ENCODE results near the gene ACTG2. TPM values are rescaled to one million over a fixed set of nuclear protein-coding genes. Genes with fewer than 3 reads are reported as not detected.

ACTG2 gene
- total RNA-seq, 1 donor from 2014 or later = 0.82 TPM

DNA sequence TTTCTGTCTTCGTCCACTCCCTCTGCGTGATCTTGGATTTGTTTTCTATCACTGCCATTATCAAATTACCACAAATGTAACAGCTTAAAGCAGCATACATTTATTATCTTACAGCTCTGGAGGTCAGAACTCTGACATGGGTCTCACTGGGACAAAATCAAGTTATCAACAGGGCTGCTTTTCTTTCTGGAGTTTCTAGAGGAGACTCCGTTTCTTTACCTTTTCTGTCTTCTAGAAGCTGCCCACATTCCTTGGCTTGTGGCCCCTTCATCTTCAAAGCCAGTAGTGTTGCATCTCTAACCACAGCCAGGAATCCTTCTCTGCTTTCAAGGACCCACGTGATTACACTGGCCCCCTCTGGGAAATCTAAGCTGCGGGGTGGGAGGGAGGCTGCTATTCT lies 70.0 kb downstream of the ACTG2 start:
- DNase-seq (ENCODE audit: low spot score in 2 of 2) = no peak
- no peak for FAIRE-seq

DNA sequence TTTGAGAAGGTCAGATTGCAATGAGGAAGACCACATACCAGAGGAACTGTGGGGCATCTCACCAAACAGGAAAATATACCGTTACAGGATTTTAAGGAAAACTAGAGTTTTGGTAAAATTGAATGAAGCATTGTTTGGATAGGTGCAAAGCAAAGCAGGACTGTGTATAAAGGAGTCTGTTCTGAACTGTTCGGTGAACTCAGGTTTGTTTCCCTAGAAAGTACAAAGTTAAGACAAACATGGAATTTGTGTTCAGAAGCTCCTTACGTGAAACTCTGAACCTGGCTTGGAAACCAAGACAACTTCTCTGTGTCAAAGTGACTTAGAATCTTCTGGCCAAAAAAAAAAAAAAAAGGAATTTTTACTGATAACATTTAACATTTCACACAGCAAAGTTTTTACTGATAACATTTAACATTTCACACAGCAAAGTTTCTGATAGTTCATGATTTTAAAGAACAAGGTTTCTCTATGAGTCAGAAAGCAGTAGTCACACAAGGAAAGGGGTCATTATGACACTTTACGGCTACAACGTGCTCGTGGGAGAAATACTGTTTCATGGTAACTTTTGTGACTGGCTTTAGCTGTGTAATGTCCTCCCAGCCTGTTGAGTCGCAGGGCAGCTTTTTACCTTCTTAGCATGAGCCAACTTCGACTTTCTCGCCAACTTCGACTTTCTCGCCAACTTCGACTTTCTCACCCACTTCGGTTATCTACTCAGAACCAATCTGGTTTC lies 70.7 kb downstream of the ACTG2 start:
- no peak for FAIRE-seq
- DNase-seq (ENCODE audit: low spot score in 2 of 2) = no peak

DNA sequence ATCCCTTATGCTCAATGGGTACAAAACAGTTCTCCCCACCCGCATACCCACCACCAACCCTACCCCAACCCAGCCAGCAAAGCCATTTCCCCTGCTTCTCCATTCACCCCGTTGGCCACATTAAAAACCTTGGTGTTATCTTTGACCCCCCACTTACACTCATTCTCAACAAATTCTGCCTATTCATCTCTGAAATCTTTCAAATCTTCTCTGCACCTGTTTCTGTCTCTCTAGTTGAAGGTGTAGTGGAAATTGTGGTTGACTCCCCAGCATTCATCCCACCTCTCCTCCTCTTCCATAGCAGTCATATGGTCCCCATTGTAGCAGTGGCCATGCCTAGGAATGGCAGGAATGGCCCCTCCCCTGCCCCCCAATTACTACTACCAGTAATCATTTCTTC lies 71.4 kb downstream of the ACTG2 start:
- DNase-seq (ENCODE audit: low spot score in 2 of 2) (no peak), FAIRE-seq (no peak)

DNA sequence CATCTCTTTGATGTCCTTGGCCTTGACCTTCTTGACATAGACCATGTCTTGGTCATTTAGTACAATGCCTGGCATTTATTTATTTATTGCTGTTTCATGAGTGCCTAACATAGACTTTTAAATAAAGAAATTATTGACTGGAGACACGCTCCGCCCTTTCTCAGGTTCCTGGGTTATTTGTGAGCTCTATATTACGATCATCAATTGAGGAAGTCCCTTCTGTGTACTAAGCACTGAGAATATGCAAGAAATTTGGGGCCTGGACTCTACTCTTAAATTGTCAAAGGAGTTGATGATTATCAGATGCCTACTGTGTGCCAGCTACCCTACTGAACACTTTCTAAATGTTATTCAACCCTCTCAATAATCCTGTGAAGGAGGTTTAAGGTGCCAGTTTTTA lies 72.2 kb downstream of the ACTG2 start:
- no peak for DNase-seq (ENCODE audit: low spot score in 2 of 2)
- no peak for FAIRE-seq

DNA sequence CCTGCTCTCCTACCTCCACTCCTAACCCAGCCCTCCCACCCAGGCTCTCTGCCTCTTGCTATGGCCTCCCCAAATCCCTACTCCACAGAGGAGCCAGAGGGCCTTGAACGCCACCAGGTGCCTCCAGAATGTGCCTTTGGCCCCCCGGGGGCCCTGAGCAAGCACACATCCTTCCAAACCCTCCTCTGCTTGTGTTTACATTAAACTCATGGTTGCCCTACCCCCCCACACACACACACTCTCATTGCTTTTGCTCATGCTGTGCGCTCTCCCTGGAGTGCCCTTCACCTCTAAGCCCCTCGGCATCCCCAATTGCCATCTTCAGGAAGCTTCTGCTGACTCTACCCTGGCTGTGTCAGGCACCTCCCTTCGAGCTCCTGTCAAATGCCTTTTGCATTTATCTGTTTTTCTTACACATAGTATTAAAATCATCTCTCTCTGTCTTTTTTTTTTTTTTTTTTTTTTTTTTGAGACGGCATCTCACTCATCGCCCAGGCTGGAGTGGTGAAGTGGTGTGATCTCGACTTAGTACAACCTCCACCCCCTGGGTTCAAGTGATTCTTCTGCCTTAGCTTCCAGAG lies 75.6 kb downstream of the ACTG2 start:
- DNase-seq (ENCODE audit: low spot score in 2 of 2) = no peak
- no peak for FAIRE-seq

DNA sequence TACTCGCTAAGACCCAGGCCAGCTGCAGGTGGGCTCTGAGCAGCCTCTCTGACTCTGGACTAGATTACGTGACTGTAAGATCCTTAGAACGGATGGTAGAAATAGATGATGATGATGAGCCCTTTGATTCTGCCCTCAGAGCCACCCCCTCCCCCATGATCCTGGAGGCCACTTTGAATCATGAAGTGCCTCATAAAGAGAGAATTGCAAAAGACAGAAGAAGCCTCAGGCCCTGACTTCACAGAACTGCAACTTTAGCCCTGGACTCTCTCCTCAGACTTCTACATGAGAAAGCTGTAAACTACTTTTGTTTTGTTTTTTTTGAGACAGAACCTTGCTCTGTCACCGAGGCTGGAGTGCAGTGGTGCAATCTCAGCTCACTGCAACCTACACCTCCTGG lies 76.5 kb downstream of the ACTG2 start:
- DNase-seq (ENCODE audit: low spot score in 2 of 2) (no peak), FAIRE-seq (no peak)

Small RNA genes lying within 50 kb of the gene (small RNA-seq; reads per million reads assigned to genes)
- not detected for gene RNA5SP97

Other genes with a start within 250 kb of the ACTG2 start
- 43.2 TPM for gene TPRKB, start 155.7 kb upstream of the ACTG2 start, total RNA-seq
- 26.9 TPM for gene DUSP11, start 112.9 kb upstream of the ACTG2 start, total RNA-seq
- not detected for gene C2orf78, start 108.8 kb upstream of the ACTG2 start, total RNA-seq
- 14.3 TPM for gene STAMBP, start 64.0 kb upstream of the ACTG2 start, total RNA-seq
- 51.0 TPM for gene DGUOK, start 33.9 kb downstream of the ACTG2 start, total RNA-seq
- 15.9 TPM for gene TET3, start 91.9 kb downstream of the ACTG2 start, total RNA-seq

Measured in frontal cortex (tissue), 4 donors.